Mucosa of stomach (tissue), 1 donor: ENCODE results near the gene PELI1.

ENCODE experiments used
- H3K27me3 ChIP-seq: one replicate; pipeline ENCODE4 v1.7.0; 2013; ENCODE audit warnings: mild to moderate bottlenecking, low read length; ENCODE audit not compliant: control insufficient read depth, insufficient read depth
- H3K36me3 ChIP-seq: one replicate; pipeline ENCODE4 v1.7.0; 2013; ENCODE audit warnings: low read length; ENCODE audit not compliant: control insufficient read depth, insufficient read depth
- H3K4me1 ChIP-seq: one replicate; pipeline ENCODE4 v1.7.0; 2013; ENCODE audit warnings: mild to moderate bottlenecking, low read length; ENCODE audit not compliant: control insufficient read depth, insufficient read depth
- H3K4me3 ChIP-seq: one replicate; pipeline ENCODE4 v1.7.0; 2013; ENCODE audit warnings: low read length
- H3K9ac ChIP-seq: one replicate; pipeline ENCODE4 v1.7.0; 2013; ENCODE audit warnings: mild to moderate bottlenecking, low read length, moderate library complexity
- H3K9me3 ChIP-seq: one replicate; pipeline ENCODE4 v1.7.0; 2013; ENCODE audit warnings: mild to moderate bottlenecking, low read length, moderate library complexity; ENCODE audit not compliant: control insufficient read depth
- donor health status: Pancreatic carcinoma.

The PELI1 gene

GRCh38 chr2:64173156-64174135, 29.2 kb upstream of the PELI1 start:
- Histone ChIP-seq H3K27me3 (no peaks in the 10 kb centered on the region), H3K9me3 (no peaks in the 10 kb centered on the region), H3K9ac (no peak overlapping the region), H3K36me3 (no peaks in the 10 kb centered on the region), H3K4me3 (no peak overlapping the region), H3K4me1 (no peaks in the 10 kb centered on the region)

- no peaks in the 10 kb centered on the region for H3K27me3 ChIP-seq
- H3K9ac ChIP-seq: no peak overlapping the region
- no peak overlapping the region for H3K4me3 ChIP-seq
- no peaks in the 10 kb centered on the region for H3K4me1 ChIP-seq
- H3K9me3 ChIP-seq: no peaks in the 10 kb centered on the region
- H3K36me3 ChIP-seq: no peaks in the 10 kb centered on the region
Observed at GRCh38 chr2:64168756-64169155, 24.5 kb upstream of the PELI1 start.

- H3K36me3 ChIP-seq: no peaks in the 10 kb centered on the region
- H3K4me3 ChIP-seq: no peak overlapping the region
- no peak overlapping the region for H3K9ac ChIP-seq
- no peaks in the 10 kb centered on the region for H3K4me1 ChIP-seq
- H3K9me3 ChIP-seq: no peaks in the 10 kb centered on the region
- H3K27me3 ChIP-seq: no peaks in the 10 kb centered on the region
Observed at GRCh38 chr2:64168201-64168600, 24.0 kb upstream of the PELI1 start.

GRCh38 chr2:64166637-64167420, 22.6 kb upstream of the PELI1 start:
- Histone ChIP-seq H3K36me3 (no peaks in the 10 kb centered on the region), H3K9ac (no peak overlapping the region), H3K27me3 (no peaks in the 10 kb centered on the region), H3K4me3 (no peak overlapping the region), H3K9me3 (no peaks in the 10 kb centered on the region), H3K4me1 (no peaks in the 10 kb centered on the region)

- no peak overlapping the region for H3K4me3 ChIP-seq
Observed at GRCh38 chr2:64166212-64166611, 22.0 kb upstream of the PELI1 start.

GRCh38 chr2:64165706-64166105, 21.5 kb upstream of the PELI1 start:
- Histone ChIP-seq H3K4me3 (no peak overlapping the region), H3K27me3 (no peaks in the 10 kb centered on the region), H3K9me3 (no peaks in the 10 kb centered on the region), H3K4me1 (no peaks in the 10 kb centered on the region), H3K36me3 (no peaks in the 10 kb centered on the region), H3K9ac (no peak overlapping the region)

More at GRCh38 chr2:64166212-64166611, 22.0 kb upstream of the PELI1 start:
- H3K4me1 ChIP-seq: no peaks in the 10 kb centered on the region
- H3K9ac ChIP-seq: no peak overlapping the region
- no peaks in the 10 kb centered on the region for H3K27me3 ChIP-seq
- no peaks in the 10 kb centered on the region for H3K36me3 ChIP-seq
- no peaks in the 10 kb centered on the region for H3K9me3 ChIP-seq

GRCh38 chr2:64164629-64165028, 20.4 kb upstream of the PELI1 start:
- peaks cover 2% of the 10 kb centered on the region for H3K4me1 ChIP-seq
- H3K9ac ChIP-seq: no peak overlapping the region
- no peaks in the 10 kb centered on the region for H3K9me3 ChIP-seq
- no peaks in the 10 kb centered on the region for H3K27me3 ChIP-seq
- no peak overlapping the region for H3K4me3 ChIP-seq
- no peaks in the 10 kb centered on the region for H3K36me3 ChIP-seq

GRCh38 chr2:64162516-64162915, 18.3 kb upstream of the PELI1 start:
- Histone ChIP-seq H3K9ac (no peak overlapping the region), H3K36me3 (no peaks in the 10 kb centered on the region), H3K4me3 (no peak overlapping the region), H3K4me1 (peaks cover 22% of the 10 kb centered on the region), H3K27me3 (no peaks in the 10 kb centered on the region), H3K9me3 (no peaks in the 10 kb centered on the region)

GRCh38 chr2:64157792-64158191, 13.6 kb upstream of the PELI1 start:
- no peaks in the 10 kb centered on the region for H3K9me3 ChIP-seq
- H3K9ac ChIP-seq: no peak overlapping the region
- no peak overlapping the region for H3K4me3 ChIP-seq
- no peaks in the 10 kb centered on the region for H3K36me3 ChIP-seq
- H3K27me3 ChIP-seq: no peaks in the 10 kb centered on the region
- peaks cover 23% of the 10 kb centered on the region for H3K4me1 ChIP-seq

GRCh38 chr2:64153811-64154210, 9.6 kb upstream of the PELI1 start:
- Histone ChIP-seq H3K27me3 (no peaks in the 10 kb centered on the region), H3K9me3 (no peaks in the 10 kb centered on the region), H3K9ac (no peak overlapping the region), H3K4me1 (peaks cover 13% of the 10 kb centered on the region), H3K36me3 (no peaks in the 10 kb centered on the region), H3K4me3 (no peak overlapping the region)

- no peaks in the 10 kb centered on the region for H3K9me3 ChIP-seq
- H3K4me3 ChIP-seq: no peak overlapping the region
- no peaks in the 10 kb centered on the region for H3K4me1 ChIP-seq
- H3K27me3 ChIP-seq: no peaks in the 10 kb centered on the region
- no peaks in the 10 kb centered on the region for H3K36me3 ChIP-seq
- no peak overlapping the region for H3K9ac ChIP-seq
Observed at GRCh38 chr2:64151476-64151875, 7.3 kb upstream of the PELI1 start.

GRCh38 chr2:64145714-64146113, 1.5 kb upstream of the PELI1 start:
- H3K4me3 ChIP-seq: no peak overlapping the region
- no peak overlapping the region for H3K9ac ChIP-seq
- H3K36me3 ChIP-seq: no peaks in the 10 kb centered on the region
- no peaks in the 10 kb centered on the region for H3K27me3 ChIP-seq
- H3K4me1 ChIP-seq: peaks cover 20% of the 10 kb centered on the region
- H3K9me3 ChIP-seq: no peaks in the 10 kb centered on the region
